HepG2 (cell line): ENCODE measurements around the gene LEAP2. TPM values are rescaled to one million over a fixed set of nuclear protein-coding genes. Genes with fewer than 3 reads are reported as not detected.

Experiments
- ARNT ChIP-seq: fragments of 450-650 bp; IDR thresholded peaks from 2 replicates; pipeline ENCODE4 v1.6.1; 2017
- CCDC6 ChIP-seq: sonication (generic); formaldehyde crosslinking; IDR thresholded peaks from 2 replicates; pipeline ENCODE4 v1.8.1; 2022; ENCODE audit warnings: mild to moderate bottlenecking, missing genetic modification reagents, moderate library complexity
- ELF1 ChIP-seq: sonication (generic); formaldehyde crosslinking; IDR thresholded peaks from 2 replicates; pipeline ENCODE4 v1.4.0; 2020; ENCODE audit warnings: missing genetic modification reagents
- FIP1L1 ChIP-seq: fragments of 200-400 bp; formaldehyde crosslinking; IDR thresholded peaks from 2 replicates; pipeline ENCODE4 v1.6.1; 2018; ENCODE audit warnings: low read depth, mild to moderate bottlenecking, low read length, moderate library complexity, borderline replicate concordance; ENCODE audit not compliant: insufficient read depth
- FOXP1 ChIP-seq, 2 experiments: fragments of 450-650 bp in 1 of 2; IDR thresholded peaks; 2 replicates each; pipeline ENCODE4 v1.6.1; 2017 to 2018; ENCODE audit warnings: antibody characterized with exemption in 1 of 2
- GLI4 ChIP-seq: sonication (generic); formaldehyde crosslinking; IDR thresholded peaks from 2 replicates; pipeline ENCODE4 v1.5.1; 2020; ENCODE audit warnings: missing genetic modification reagents, mild to moderate bottlenecking, moderate library complexity, borderline replicate concordance
- HOXA5 ChIP-seq: sonication (generic); formaldehyde crosslinking; IDR thresholded peaks from 2 replicates; pipeline ENCODE4 v1.4.0; 2020; ENCODE audit warnings: missing genetic modification reagents
- MYC ChIP-seq: sonication (generic); formaldehyde crosslinking; IDR thresholded peaks from 2 replicates; pipeline ENCODE4 v1.9.0; 2021; ENCODE audit warnings: missing genetic modification reagents, borderline replicate concordance
- NFATC3 ChIP-seq: sonication (generic); formaldehyde crosslinking; IDR thresholded peaks from 2 replicates; pipeline ENCODE4 v1.5.1; 2020; ENCODE audit warnings: mild to moderate bottlenecking, missing genetic modification reagents
- NFIC ChIP-seq: IDR thresholded peaks from 2 replicates; pipeline ENCODE4 v1.6.1; 2012; ENCODE audit warnings: mild to moderate bottlenecking, low read length, inconsistent platforms
- PBX3 ChIP-seq: sonication (generic); formaldehyde crosslinking; IDR thresholded peaks from 2 replicates; pipeline ENCODE4 v1.8.1; 2023; ENCODE audit warnings: missing genetic modification reagents, inconsistent platforms, borderline replicate concordance
- ZBTB7B ChIP-seq: sonication (generic); formaldehyde crosslinking; IDR thresholded peaks from 2 replicates; pipeline ENCODE4 v1.4.0; 2020; ENCODE audit warnings: missing genetic modification reagents
- ZFP41 ChIP-seq: sonication (generic); formaldehyde crosslinking; IDR thresholded peaks from 2 replicates; pipeline ENCODE4 v1.4.0; 2020; ENCODE audit warnings: mild to moderate bottlenecking, missing genetic modification reagents, borderline replicate concordance
- ZNF558 ChIP-seq: sonication (generic); formaldehyde crosslinking; IDR thresholded peaks from 2 replicates; pipeline ENCODE4 v1.9.0; 2022; ENCODE audit warnings: mild to moderate bottlenecking, missing genetic modification reagents, borderline replicate concordance
- ZNF83 ChIP-seq: sonication (generic); formaldehyde crosslinking; IDR thresholded peaks from 2 replicates; pipeline ENCODE4 v1.4.0; 2020; ENCODE audit warnings: missing genetic modification reagents, mild to moderate bottlenecking, borderline replicate concordance
- polyA plus RNA-seq, 8 experiments: library from polyadenylated mRNA; depleted of rRNA in 3 of 8; stranded (reverse) in 7 of 8; unstranded in 1 of 8; fragments of >200 nt; fragmentation: Illumina TruSeq in 4 of 8; extraction: Trizol in 4 of 8; gene quantifications; 2 replicates each; pipeline versions ENCODE4 v1.2.1 to v1.2.3, GENCODE V29; 2011 to 2016; ENCODE audit warnings: low read depth in 4 of 8, missing spikeins in 1 of 8, mixed read lengths in 1 of 8; ENCODE audit not compliant: insufficient read depth in 1 of 8
- total RNA-seq, 5 experiments: library from RNA; depleted of rRNA; stranded (reverse); fragments of >200 nt; fragmentation: Illumina TruSeq; extraction: Trizol; gene quantifications; 2 replicates each; pipeline ENCODE4 v1.2.3, GENCODE V29; 2016; ENCODE audit warnings: low read depth in 1 of 5
- TF ChIP-seq, protein P1 (sequence below): sonication (generic); formaldehyde crosslinking; IDR thresholded peaks from 2 replicates; pipeline ENCODE4 v1.4.0; 2020; ENCODE audit warnings: missing genetic modification reagents

Gene LEAP2
- total and polyA plus RNA-seq, 2 of the 13 experiments (the other 11 are each of a cell fraction or from before 2014, with no cell fraction given) = 23.9 to 51.9 TPM

DNA sequence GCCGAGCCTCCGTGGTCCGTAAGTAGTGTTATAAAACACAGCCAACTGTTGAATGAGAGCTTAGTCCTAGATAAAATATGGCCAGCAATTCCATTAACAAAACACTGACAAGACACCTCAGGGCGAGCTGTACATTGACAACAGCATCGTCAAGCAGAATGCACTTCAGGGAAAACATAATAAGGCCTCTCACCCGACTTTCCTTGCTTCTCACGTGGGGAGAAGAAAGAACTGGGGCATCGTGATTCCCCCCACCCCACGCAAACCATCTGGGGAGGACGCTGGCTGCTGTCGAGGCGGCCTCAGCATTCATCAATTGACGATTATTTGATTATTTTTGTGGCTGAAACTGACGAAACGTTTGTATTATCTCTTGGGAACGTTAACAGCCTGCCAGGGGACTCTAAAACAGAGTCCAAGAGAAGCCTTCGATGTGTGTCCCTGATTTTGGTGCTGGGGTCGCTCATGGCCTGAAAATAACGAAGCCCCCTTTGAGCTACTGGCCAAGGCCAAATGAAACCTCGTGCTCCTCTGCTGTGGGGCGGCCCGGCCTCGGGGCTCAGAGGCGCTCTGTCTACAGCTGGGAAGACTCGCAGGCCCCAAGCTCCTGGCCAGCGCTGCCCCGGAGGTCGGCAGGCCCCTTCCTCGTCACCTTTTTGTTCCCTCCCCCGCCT, 7.7 kb upstream of the LEAP2 start (continued):
- TF ChIP-seq, protein P1, sequence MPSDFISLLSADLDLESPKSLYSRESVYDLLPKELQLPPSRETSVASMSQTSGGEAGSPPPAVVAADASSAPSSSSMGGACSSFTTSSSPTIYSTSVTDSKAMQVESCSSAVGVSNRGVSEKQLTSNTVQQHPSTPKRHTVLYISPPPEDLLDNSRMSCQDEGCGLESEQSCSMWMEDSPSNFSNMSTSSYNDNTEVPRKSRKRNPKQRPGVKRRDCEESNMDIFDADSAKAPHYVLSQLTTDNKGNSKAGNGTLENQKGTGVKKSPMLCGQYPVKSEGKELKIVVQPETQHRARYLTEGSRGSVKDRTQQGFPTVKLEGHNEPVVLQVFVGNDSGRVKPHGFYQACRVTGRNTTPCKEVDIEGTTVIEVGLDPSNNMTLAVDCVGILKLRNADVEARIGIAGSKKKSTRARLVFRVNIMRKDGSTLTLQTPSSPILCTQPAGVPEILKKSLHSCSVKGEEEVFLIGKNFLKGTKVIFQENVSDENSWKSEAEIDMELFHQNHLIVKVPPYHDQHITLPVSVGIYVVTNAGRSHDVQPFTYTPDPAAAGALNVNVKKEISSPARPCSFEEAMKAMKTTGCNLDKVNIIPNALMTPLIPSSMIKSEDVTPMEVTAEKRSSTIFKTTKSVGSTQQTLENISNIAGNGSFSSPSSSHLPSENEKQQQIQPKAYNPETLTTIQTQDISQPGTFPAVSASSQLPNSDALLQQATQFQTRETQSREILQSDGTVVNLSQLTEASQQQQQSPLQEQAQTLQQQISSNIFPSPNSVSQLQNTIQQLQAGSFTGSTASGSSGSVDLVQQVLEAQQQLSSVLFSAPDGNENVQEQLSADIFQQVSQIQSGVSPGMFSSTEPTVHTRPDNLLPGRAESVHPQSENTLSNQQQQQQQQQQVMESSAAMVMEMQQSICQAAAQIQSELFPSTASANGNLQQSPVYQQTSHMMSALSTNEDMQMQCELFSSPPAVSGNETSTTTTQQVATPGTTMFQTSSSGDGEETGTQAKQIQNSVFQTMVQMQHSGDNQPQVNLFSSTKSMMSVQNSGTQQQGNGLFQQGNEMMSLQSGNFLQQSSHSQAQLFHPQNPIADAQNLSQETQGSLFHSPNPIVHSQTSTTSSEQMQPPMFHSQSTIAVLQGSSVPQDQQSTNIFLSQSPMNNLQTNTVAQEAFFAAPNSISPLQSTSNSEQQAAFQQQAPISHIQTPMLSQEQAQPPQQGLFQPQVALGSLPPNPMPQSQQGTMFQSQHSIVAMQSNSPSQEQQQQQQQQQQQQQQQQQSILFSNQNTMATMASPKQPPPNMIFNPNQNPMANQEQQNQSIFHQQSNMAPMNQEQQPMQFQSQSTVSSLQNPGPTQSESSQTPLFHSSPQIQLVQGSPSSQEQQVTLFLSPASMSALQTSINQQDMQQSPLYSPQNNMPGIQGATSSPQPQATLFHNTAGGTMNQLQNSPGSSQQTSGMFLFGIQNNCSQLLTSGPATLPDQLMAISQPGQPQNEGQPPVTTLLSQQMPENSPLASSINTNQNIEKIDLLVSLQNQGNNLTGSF = peak; percentile 30; the same call in 1 of the 2 replicates
- 0 out of 2 replicates have a peak, but pooled peaks have one; percentile 56 for TF ChIP-seq ZNF558 (CRISPR knock-in tag)
- TF ChIP-seq GLI4 (CRISPR knock-in tag) = peak; percentile 32; the same call in 1 of the 2 replicates
- TF ChIP-seq FOXP1 (IDR thresholded peaks at IDR 0.05) = no peak
- no peak for TF ChIP-seq FOXP1 (CRISPR knock-in tag; IDR thresholded peaks at IDR 0.05)
- peak; percentile 14; the same call in 1 of the 2 replicates for TF ChIP-seq ZBTB7B
- 0 out of 2 replicates have a peak, but pooled peaks have one; percentile 19 for TF ChIP-seq NFIC
- no peak for TF ChIP-seq PBX3 (CRISPR knock-in tag)
- TF ChIP-seq ZNF83 (CRISPR knock-in tag) = 0 out of 2 replicates have a peak, but pooled peaks have one; percentile 74
- no peak for TF ChIP-seq ZFP41
- no peak for TF ChIP-seq NFATC3 (CRISPR knock-in tag)
- TF ChIP-seq CCDC6 (CRISPR knock-in tag) = 0 out of 2 replicates have a peak, but pooled peaks have one; percentile 2
- no peak for TF ChIP-seq ARNT
- peak; percentile 49; the same call in 1 of the 2 replicates for TF ChIP-seq MYC
- no peak for TF ChIP-seq ELF1 (CRISPR knock-in tag)
- TF ChIP-seq FIP1L1 = no peak
- no peak for TF ChIP-seq HOXA5
